GM18951 (cell line): ENCODE data around the gene TMEM40.

ENCODE experiments used
- POLR2A ChIP-seq: IDR thresholded peaks from 4 replicates; pipeline ENCODE4 v1.6.1; 2011; ENCODE audit warnings: mild to moderate bottlenecking; ENCODE audit not compliant: insufficient read length, insufficient read depth; ENCODE audit errors: extremely low read depth
- in situ Hi-C: fragments of 300-500 bp; cut with MboI; formaldehyde crosslinking; loops from one replicate; pipeline ENCODE4 v1.12.0; 2022; ENCODE audit warnings: low sequenced_read_pairs, mixed read lengths, inconsistent platforms; ENCODE audit not compliant: unreplicated experiment

TMEM40 gene

DNA sequence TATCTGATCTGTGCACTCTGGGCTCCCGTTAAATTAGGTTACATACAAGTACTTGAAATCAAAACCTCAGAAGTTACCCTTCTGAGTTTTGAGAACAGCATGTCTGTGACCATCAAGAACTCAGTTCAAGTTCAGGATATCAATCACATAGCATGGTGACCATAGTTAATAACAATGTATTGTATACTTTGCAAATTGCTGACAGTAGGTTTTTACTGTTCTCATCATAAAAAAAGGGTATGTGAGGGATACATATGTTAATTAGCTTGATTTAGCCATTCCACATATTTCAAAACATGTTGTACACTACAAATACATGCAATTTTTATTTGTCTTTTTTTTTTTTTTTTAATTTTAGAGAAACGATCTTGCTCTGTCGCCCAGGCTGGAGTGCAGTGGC, 25.5 kb downstream of the TMEM40 start:
- in situ Hi-C loops, result no loop called here
- TF ChIP-seq POLR2A, result no peak

DNA sequence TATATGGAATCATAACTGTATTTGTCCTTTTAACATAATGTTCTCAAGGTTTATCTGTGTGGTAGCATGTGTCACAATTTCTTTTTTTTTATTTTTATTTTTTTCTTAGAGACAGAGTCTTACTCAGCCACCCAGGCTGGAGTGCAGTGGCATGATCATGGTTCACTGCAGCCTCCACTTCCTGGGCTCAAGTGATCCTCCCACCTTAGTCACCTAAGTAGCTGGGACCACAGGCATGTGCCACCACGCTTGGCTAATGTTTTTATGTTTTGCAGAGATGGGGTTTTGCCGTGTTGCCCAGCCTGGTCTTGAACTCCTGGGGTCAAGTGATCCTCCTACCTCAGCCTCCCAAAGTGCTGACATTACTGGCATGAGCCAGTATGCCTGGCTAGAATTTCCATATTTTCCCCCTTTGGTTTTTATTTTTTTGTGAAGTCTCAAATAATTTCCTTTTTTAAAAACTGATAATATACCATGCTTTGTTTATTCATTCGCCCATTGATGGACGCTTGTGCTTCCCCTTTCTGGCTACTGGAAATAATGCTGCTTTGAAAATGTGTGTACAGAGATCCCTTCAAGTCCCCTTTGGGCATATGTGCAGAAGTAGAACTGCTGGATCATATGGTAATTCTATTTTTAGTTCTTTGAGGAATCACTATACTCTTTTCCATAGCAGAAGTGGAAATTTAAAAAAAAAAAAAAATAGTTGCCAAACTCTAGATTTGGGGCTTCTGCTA, 28.4 kb downstream of the TMEM40 start:
- no peak for TF ChIP-seq POLR2A
- in situ Hi-C loops, result no loop called here

DNA sequence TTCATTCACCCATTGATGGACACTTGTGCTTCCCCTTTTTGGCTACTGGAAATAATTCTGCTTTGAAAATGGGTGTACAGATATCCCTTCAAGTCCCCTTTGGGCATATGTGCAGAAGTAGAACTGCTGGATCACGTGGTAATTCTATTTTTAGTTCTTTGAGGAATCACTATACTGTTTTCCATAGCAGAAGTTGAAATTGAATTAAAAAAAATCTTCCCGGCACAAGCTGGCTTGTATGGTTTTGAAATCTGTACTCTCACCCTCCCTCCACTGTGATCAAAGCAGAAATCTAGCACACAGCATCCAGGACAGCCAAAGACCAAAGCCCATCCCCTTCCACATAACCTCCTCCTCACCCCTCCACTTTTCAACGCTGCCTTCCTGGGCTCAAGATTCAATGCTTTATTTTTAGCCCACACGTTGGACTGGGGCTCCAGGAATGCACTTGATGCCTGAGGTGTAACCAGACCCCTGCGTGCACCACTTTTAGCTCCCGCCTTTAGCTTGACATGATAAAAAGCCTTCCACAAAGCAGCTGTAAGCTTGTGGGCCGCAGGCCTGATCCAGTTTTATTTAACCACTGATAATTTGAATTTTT, 29.9 kb downstream of the TMEM40 start:
- in situ Hi-C loops, result no loop called here
- TF ChIP-seq POLR2A, result no peak

DNA sequence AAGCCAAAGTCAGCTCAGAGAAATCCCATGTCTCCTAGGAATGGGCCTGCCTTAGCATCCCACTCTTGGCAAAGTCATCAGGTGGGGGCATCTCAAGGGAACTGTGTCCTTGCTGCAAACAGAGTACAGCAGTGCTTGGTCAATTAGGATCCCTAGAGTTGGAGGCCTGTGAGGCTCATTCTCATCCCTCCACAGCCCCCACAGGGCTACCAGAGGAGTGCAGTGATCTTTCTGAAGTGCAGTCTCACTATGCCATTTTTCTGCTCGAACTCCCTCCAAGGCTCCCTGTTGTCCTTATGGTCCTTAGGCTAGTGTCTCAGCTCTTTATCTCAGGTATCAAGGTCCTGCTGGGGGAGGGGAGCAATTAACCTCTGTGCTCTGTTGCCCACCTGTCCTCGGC, 31.1 kb downstream of the TMEM40 start:
- TF ChIP-seq POLR2A, result no peak
- in situ Hi-C loops, result no loop called here

DNA sequence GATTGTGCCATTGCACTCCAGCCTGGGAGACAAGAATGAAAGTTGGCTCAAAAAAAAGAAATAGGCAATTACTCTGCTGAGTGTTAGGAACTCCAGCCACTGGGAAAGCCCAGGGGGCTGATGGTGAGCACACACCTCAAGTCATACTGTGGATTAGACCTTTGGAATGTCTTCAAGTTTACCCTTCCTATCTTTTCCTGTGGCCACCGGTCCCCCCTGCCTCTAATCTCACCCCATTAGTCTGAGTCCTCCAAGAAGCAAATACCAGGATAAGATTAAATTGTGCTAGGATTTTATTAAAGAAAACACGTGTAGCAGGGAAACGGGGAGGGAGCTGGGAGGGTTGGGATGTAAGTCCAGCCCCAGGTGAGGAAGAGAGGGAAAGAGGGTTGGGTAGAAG, 31.6 kb downstream of the TMEM40 start:
- in situ Hi-C loops, result no loop called here
- TF ChIP-seq POLR2A, result no peak

DNA sequence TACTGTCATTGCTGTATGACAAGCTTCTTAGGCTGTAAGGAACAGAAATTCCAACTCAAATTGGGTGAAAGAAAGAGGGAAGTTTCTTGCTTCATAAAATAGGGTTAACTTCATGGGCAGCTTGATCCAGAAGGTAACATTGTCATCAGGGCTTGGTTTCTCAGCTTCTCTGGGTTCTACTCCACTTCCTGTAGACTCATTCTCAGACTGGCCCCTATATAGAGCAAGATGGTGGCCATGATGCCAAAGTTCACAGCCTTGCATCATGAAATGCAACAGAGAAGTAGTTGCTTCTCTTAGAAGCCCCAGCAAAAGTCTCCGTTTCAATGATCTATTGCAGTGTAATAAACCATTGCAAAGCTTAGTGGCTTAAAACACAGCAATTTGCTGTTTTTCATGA, 33.6 kb downstream of the TMEM40 start:
- in situ Hi-C loops, result no loop called here
- TF ChIP-seq POLR2A, result no peak

DNA sequence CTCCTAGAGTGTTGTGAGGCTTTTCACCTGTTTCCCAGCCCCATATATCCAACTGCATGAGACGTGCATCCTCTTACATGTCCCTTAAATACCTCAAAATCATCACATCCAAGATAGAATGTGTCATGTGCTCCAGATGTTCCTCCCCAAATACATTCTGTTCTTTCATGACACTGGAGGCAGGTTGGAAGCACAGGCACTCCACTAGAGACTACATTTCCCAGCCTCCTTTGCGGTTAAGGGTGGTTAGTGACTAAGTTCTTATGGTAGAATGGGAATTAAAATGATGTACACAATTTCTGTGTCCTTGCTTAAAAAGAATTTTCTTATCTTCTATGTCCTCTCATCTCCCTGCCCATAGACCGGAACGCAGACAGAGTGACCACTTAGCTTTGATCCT, 34.3 kb downstream of the TMEM40 start:
- in situ Hi-C loops, result loop anchor here (25.0 kb wide), 1 partner anchor 587 kb away; no protein-coding TSS in a partner anchor
- TF ChIP-seq POLR2A, result no peak

DNA sequence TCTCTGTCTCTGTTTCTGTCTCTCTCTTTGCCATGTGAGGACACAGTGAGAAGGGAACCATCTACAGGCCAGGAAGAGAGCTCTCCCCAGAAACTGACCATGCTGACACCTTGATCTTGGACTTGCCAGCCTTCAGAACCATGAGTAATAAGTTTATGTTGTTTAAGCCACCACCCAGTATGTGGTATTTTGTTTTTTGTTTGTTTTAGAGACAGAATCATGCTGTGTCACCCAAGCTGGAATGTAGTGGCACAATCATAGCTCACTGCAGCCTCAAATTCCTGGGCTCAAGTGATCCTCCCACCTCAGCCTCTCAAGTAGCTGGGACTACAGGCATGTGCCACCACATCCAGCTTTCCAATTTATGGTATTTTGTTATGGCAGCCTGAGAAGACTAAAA, 35.7 kb downstream of the TMEM40 start:
- in situ Hi-C loops, result loop anchor here (25.0 kb wide), 1 partner anchor 586 kb away; no protein-coding TSS in a partner anchor

DNA sequence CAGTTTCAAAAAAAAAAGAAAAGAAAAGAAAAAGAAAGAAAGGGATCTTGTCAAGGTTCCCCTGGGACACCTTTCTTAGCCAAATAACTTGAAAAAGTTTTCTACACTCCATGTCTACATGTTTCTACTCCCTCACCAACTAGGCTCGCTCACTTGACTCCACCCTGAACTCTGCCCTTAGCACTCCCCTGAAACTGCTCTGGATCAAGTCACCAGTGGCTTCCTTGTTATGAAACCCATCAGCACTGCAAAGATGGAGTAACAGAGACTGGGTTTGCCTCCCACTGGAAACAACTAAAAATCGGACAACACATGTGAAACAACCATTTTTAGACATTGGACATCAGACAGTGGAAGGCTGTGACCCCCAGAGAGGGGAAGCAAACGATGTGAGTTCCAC, 36.8 kb downstream of the TMEM40 start:
- in situ Hi-C loops, result loop anchor here (25.0 kb wide), 1 partner anchor 585 kb away; no protein-coding TSS in a partner anchor
- no peak for TF ChIP-seq POLR2A

DNA sequence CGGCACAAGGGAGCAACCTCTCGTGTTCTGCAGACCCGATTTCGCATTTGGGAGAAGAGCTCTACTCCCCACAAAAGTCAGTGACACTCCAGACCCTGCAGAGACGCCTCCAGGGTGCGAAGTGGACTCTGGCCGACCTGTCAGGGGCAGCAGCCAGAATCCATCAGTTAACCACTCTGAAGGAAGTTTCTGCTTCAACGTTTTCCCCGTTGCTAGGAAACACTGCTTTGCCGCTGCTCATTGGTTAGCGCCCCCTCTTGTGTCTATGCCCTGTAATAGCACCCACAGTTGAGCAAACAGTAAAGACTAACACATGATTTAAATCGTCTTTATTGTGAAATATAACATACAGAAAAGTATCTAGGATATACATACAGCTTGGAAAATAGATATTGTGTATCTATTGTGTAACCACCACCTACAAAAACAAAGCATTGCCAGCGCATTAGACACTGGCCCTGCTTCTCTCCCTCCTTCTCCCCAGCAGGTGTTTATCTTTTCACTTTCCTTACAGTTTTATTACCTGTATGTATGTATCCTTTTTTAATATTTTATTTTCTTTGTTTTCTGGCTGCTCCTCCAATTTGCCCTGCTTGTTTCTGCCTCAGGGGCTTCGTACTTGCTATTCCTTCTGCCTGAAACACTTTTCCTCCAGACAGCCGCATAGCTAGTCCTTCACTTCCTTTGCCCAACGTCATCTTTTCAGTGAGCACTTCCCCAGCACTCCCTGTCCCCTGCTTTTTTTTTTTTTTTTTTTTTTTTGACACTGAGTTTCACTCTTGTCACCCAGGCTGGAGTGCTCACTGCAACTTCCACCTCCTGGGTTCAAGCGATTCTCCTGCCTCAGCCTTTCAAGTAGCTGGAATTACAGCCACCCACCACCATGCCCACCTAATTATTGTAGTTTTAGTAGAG, 38.8 kb downstream of the TMEM40 start:
- in situ Hi-C loops, result loop anchor here (25.0 kb wide), 1 partner anchor 583 kb away; no protein-coding TSS in a partner anchor
- TF ChIP-seq POLR2A, result no peak

DNA sequence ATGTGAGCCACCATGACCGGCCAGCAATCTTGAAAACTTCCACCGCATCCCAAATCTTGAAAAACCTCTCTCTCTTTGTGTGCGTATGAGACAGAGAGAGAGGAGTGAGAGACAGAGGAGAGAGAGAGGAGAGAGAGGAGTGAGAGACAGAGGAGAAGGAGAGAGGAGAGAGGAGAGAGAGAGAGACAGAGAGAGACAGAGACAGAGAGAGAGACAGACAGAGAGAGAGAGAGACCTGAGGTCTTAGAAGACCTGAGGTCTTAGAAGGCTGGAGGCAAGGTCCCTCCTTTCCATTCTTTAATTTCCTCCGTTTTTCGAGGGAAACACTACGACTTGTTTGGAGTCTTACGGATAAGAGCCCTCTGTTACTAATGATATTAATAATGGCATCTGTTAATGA, 39.5 kb downstream of the TMEM40 start:
- TF ChIP-seq POLR2A, result no peak
- in situ Hi-C loops, result loop anchor here (25.0 kb wide), 1 partner anchor 582 kb away; no protein-coding TSS in a partner anchor

DNA sequence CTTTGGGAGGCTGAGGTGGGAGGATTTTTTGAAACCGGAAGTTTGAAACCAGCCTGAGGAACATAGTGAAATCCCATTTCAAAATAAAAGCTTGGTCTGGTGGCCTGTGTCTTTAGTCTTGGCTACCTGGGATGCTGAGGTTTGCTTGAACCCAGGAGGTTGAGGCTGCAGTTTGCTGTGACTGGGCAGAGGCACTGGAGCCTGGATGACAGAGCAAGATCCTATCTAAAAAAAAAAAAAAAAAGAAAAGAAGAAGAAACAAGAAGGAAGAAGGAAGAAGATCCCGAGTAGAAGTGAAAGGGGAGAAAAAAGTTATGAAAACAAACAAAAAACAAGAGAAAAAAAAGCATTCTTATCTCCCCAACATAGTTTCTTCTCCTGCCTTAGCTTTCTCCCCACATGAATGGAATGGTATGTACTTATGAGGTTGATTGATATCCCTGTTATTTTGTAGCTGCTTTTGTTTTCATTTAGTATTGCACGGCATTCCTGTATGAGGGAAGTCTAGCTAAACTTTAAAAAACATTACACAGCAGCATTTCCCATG, 42.4 kb downstream of the TMEM40 start:
- no peak for TF ChIP-seq POLR2A
- in situ Hi-C loops, result loop anchor here (25.0 kb wide), 1 partner anchor 579 kb away; no protein-coding TSS in a partner anchor

DNA sequence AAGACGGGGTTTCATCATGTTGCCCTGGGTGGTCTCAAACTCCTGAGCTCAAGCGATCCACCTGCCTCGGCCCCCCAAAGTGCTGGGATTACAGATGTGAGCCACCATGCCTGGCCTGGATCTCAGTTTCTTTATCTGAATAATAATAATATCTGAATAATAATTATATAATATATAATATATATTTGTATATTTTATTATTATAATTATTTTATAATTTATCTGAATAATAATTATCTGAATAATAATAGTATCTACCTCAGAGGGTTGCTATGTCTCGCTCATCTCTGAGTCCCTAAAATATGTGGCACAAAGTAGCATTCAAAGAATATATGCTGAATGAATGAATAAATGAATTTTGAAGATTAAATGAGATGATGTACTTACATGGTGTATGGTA, 44.8 kb downstream of the TMEM40 start:
- no peak for TF ChIP-seq POLR2A
- in situ Hi-C loops, result loop anchor here (25.0 kb wide), 1 partner anchor 577 kb away; no protein-coding TSS in a partner anchor
